GM15510 (cell line): ENCODE data around the gene DEPDC5.

Source experiments
- POLR2A ChIP-seq: IDR thresholded peaks from 3 replicates; pipeline ENCODE4 v1.6.1; 2011; ENCODE audit warnings: borderline replicate concordance; ENCODE audit not compliant: insufficient read length; ENCODE audit errors: extremely low read depth

Gene DEPDC5

GRCh38 chr22:31953261-31953660, 199.4 kb downstream of the DEPDC5 start:
- no peak for TF ChIP-seq POLR2A

DNA sequence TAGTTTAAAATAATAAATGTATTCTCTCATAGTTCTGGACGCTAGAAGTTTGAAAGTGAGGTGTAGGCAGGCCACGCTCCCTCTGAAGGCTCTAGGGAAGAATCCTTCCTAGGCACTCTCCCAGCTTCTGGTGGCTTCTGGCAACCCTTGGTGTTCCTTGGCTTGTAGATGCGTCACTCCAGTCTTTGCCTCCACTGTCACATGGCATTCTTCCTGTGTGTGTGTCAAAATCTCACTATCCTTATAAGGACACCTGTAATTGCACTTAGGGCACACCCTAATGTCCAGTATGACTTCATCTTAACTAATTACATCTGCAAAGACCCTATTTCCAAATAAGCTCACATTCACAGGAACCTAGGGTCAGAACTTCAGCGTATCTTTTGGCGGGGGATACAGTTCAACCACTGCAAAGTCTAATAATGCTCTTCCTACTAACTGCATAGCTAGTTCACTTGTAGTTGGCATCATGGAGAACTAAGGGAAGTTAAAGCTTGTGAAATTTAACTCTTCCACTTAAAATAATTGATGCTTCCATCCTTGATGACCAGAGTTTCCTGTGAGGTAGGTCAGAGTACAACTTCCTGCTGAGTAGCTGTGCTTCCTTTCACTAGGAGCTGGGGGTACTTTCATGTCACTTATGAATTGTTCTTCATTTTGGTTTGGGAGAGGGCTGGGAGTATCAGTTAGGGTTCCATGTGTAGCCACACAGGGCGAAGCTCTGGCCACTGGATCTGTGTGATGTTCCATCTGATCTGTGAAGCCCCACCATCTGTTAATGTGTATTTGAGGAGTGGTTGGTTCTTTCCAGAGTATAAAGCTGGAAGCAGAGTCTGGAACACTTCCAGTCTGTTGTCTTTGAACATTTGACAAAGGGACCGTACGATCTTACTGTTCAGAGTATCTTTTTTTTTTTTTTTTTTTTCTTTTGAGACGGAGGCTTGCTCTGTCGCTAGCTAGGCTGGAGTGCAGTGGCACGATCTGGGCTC, 201.0 kb downstream of the DEPDC5 start:
- no peak for TF ChIP-seq POLR2A

DNA sequence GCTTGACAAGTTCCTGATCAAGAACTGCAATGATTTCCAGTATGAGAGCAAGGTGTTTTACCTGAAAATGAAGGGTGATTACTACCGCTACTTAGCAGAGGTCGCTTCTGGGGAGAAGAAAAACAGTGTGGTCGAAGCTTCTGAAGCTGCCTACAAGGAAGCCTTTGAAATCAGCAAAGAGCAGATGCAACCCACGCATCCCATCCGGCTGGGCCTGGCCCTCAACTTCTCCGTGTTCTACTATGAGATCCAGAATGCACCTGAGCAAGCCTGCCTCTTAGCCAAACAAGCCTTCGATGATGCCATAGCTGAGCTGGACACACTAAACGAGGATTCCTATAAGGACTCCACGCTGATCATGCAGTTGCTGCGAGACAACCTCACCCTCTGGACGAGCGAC, 202.5 kb downstream of the DEPDC5 start:
- no peak for TF ChIP-seq POLR2A
